CD4-positive, alpha-beta T cell treated with Interleukin-2 at 100 ng/mL for 4 hours (primary cell): ENCODE results near the gene OGFRL1.

Source experiments
- DNase-seq: peaks from one replicate; pipeline ENCODE4 v3.0.0-alpha.2; 2020; ENCODE audit warnings: low spot score

The OGFRL1 gene

GRCh38 chr6:71334768-71335167 lies 46.2 kb downstream of the OGFRL1 start:
- no peak for DNase-seq

GRCh38 chr6:71335544-71335943 lies 46.9 kb downstream of the OGFRL1 start:
- no peak for DNase-seq

DNA sequence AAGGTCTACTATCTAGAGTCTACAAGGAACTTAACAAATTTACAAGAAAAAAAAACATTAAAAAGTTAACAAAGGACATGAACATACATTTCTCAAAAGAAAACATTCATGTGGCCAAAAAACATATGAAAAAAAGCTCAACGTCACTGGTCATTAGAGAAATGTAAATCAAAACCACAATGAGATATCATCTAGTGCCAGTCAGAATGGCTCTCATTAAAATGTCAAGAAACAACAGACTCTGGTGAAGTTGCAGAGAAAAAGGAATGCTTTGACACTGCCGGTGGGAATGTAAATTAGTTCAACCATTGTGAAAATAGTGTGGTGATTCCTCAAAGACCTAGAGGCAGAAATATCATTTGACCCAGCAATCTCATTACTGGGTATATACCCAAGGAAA lies 48.3 kb downstream of the OGFRL1 start:
- DNase-seq = no peak

GRCh38 chr6:71338540-71339316 lies 50.1 kb downstream of the OGFRL1 start:
- DNase-seq = no peak

GRCh38 chr6:71342772-71343171 lies 54.2 kb downstream of the OGFRL1 start:
- DNase-seq = no peak

DNA sequence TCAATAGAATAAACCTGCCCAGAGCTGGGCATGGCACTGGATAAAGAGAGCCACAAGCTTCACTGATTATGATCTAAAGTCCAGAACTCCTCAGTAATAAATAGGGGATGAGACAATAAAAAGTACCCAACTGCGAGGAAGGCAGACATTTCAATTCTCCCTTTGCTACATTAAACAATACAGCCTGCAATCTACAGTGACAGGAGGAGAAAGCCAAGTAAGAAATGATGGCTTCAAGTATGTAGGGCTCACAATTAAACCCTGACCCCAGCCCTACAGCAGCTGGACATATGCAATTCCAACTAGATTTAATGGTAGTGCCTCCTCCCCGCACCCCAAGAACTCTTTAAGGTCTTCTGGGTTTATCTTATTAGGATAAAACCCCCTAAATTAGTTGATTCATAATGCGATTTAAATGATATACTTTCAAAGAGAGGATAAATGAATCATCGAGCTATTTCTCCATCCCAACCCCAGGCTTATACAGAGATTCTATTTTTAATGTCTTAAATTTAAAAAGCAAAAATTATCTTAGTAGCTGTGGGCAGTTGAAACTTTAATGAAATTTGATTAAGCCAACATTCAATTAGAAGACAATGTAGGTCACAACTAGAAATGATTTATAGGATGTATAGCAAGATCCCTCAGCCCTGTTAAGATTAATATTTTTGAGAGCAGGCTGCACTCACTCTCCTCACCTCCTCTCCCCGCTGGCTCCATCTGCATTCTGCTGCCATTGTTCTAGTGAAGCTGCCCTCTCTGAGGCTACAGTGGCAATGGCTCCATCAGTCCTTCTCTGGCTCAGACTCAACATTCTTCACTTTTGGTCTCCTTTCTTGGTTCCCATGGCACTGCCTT lies 57.1 kb downstream of the OGFRL1 start:
- no peak for DNase-seq

DNA sequence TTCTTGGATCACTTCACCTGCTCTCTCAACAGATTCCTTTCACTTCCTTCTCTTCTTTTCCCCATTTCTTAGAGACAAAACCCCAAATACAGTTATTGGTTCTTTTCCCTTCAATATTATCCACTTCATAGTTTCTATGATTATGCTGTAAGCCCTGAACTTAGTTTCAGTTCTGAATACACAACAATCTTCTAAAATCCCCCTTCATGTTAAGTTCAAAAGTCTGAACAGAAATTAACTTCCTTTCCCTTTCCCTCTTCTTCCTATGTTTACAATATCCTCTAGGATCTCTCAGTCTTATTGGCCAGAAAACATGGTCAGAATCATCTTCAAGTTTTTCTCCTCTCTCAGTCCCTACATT lies 57.7 kb downstream of the OGFRL1 start:
- no peak for DNase-seq

DNA sequence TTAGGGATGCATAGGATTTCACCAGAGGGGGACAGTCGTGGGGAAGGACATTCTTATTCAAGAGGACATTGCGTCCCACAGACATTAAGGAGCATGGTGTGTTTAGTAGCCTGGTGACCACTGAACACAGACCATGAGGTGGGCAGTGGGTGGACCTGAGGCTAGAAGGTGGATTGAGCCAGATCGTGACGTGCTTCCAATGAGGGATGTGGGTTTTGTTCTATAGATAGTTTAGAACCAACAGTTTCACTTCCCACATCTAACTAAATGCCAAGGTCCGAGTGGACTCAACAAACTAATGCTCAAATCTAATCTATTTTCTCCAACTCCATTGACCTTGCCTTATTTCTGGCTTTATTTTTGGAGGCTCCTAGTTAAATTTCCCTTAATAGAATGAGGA lies 58.5 kb downstream of the OGFRL1 start:
- no peak for DNase-seq

DNA sequence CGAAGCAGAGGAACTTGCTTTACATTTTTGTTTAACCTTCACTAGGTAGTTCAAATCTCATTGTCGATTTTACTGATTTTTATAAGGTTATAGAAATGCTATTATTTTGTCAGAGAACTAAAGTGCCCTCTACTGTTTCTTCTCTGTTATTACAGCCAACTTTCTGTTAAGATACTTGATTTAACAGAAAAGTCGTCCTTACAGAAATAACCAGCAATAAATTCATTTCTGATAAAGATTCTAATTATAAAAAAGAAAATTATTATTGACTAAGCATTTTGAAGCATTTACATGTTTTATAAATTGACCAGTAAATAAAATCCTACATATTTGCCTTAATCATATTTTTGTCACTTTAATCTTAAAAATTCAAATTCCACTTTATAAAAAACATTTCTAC lies 60.8 kb downstream of the OGFRL1 start:
- DNase-seq = peak; percentile 48

- DNase-seq = no peak
Observed at GRCh38 chr6:71349976-71350615, 61.5 kb downstream of the OGFRL1 start.

DNA sequence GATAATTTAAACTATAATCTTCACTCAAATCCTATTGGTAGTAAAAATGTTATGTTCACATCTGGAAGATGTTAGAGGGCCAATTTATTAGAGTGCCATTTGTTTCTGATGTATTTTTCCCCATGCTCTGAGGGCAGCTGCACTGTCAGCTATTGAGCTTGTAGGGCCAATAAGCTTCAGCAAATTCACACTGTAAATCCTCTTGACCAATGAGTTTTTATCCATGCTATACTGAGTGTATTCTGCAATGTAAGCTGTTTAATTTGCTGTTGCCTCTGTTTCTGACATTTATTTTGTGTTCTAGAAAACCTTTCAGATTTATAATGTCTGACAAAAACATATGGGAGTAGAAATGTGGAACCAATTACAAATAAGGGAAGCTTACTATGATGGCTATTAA lies 62.6 kb downstream of the OGFRL1 start:
- no peak for DNase-seq
